SH-SY5Y (cell line): ENCODE measurements around the gene ZNF14.

Source experiments
- GATA2 ChIP-seq: IDR thresholded peaks from 2 replicates; pipeline ENCODE4 v1.6.1; 2011; ENCODE audit warnings: mild to moderate bottlenecking, low read depth, low read length
- GATA3 ChIP-seq: IDR thresholded peaks from 2 replicates; pipeline ENCODE4 v1.6.1; 2011; ENCODE audit warnings: low read depth, mild to moderate bottlenecking, low read length, moderate library complexity

GRCh38 chr19:19744641-19745040 is 11.7 kb upstream of the ZNF14 start:
- TF ChIP-seq GATA2, result no peak
- no peak for TF ChIP-seq GATA3
